GM21737 (cell line): Measurements from ENCODE around the gene ITGA8.
"Not testable (repeated sequence)": the region's sequence is repeated elsewhere in the genome, so short reads cannot be mapped to it uniquely, and the experiment has no call there.

ENCODE experiments used
- ATAC-seq: cut with Tn5 transposase; IDR thresholded peaks from one replicate; pipeline ENCODE4 v1.9.1; 2021; ENCODE audit warnings: mild to moderate bottlenecking, moderate library complexity; ENCODE audit not compliant: unreplicated experiment

The ITGA8 gene

GRCh38 chr10:15516256-15517085 lies 203.3 kb downstream of the ITGA8 start:
- no peak for ATAC-seq

GRCh38 chr10:15515202-15515601 lies 204.5 kb downstream of the ITGA8 start:
- no peak for ATAC-seq

GRCh38 chr10:15510963-15511362 lies 208.8 kb downstream of the ITGA8 start:
- ATAC-seq, result no peak

- ATAC-seq, result no peak
Observed at GRCh38 chr10:15505329-15505728, 214.4 kb downstream of the ITGA8 start.

- ATAC-seq, result no peak
Observed at GRCh38 chr10:15504101-15504840, 215.5 kb downstream of the ITGA8 start.

- ATAC-seq, result no peak
Observed at GRCh38 chr10:15494850-15495506, 224.7 kb downstream of the ITGA8 start.

GRCh38 chr10:15491856-15492642 lies 227.7 kb downstream of the ITGA8 start:
- no peak for ATAC-seq

- ATAC-seq, result no peak
Observed at GRCh38 chr10:15489431-15489830, 230.3 kb downstream of the ITGA8 start.

- ATAC-seq, result no peak
Observed at GRCh38 chr10:15487376-15487775, 232.3 kb downstream of the ITGA8 start.

GRCh38 chr10:15486404-15486803 lies 233.3 kb downstream of the ITGA8 start:
- ATAC-seq, result no peak

- no peak for ATAC-seq
Observed at GRCh38 chr10:15485684-15486316, 233.9 kb downstream of the ITGA8 start.

GRCh38 chr10:15485027-15485426 lies 234.7 kb downstream of the ITGA8 start:
- no peak for ATAC-seq

- no peak for ATAC-seq
Observed at GRCh38 chr10:15484128-15484527, 235.6 kb downstream of the ITGA8 start.

- ATAC-seq, result no peak
Observed at GRCh38 chr10:15483215-15484075, 236.3 kb downstream of the ITGA8 start.

GRCh38 chr10:15482156-15482555 lies 237.6 kb downstream of the ITGA8 start:
- no peak for ATAC-seq

GRCh38 chr10:15478950-15479349 lies 240.8 kb downstream of the ITGA8 start:
- ATAC-seq, result no peak

- no peak for ATAC-seq
Observed at GRCh38 chr10:15478429-15478828, 241.3 kb downstream of the ITGA8 start.

GRCh38 chr10:15476337-15476736 lies 243.4 kb downstream of the ITGA8 start:
- ATAC-seq, result no peak

GRCh38 chr10:15475439-15475838 lies 244.3 kb downstream of the ITGA8 start:
- ATAC-seq, result not testable (repeated sequence)
